Measurements from ENCODE around the gene RRAS. TPM values are rescaled to one million over a fixed set of nuclear protein-coding genes. Genes with fewer than 3 reads are reported as not detected.
A peak's percentile ranks its signal among the peaks of the same experiment; 100 is the strongest.

RRAS gene
- total and polyA plus RNA-seq, 2 of the 4 experiments (the other 2 are of a cell fraction) = 50.2 to 241 TPM

- Histone ChIP-seq H3K27me3 (ENCODE audit: control insufficient read depth, insufficient read depth, low read length) (no peaks in the 10 kb centered on the region), H3K27ac (ENCODE audit: insufficient read depth, low read length) (no peak overlapping the region), H2AFZ (replicated peaks; ENCODE audit: low read length, poor library complexity) (no peak overlapping the region), H2BK5ac (ENCODE audit: low read depth, low read length, poor library complexity, severe bottlenecking) (no peak overlapping the region), H4K20me1 (ENCODE audit: insufficient read depth, low read length) (no peaks in the 10 kb centered on the region; the same call in 1 of the 2 replicates), H2AK5ac (ENCODE audit: low read depth, low read length) (no peak overlapping the region; the same call in 1 of the 2 replicates), H3K9me1 (ENCODE audit: insufficient read depth, low read length) (peaks cover 9% of the 10 kb centered on the region; the same call in 1 of the 2 replicates), H2AK9ac (replicated peaks; ENCODE audit: low read depth, low read length, poor library complexity) (peak overlapping the region; percentile 90), H3K79me1 (ENCODE audit: low read depth in 1 of 2, low read length in 2 of 2) (peaks cover 6 to 57% of the 10 kb centered on the region in 2 experiments; a peak in 3 of 4 replicates), H3K9me3 (ENCODE audit: control insufficient read depth, insufficient read depth, low read length) (no peaks in the 10 kb centered on the region), H4K91ac (ENCODE audit: insufficient read depth, low read depth, low read length) (no peak overlapping the region), H4K8ac (ENCODE audit: low read depth in 2 of 2, low read length in 2 of 2) (no peak overlapping the region), H3K56ac (ENCODE audit: extremely low read depth, insufficient read depth, low read length) (no peak overlapping the region), H3K36me3 (ENCODE audit: control insufficient read depth, insufficient read depth, low read length) (peaks cover 14% of the 10 kb centered on the region), H3K4me2 (ENCODE audit: low read depth, low read length) (no peak overlapping the region), H2BK20ac (ENCODE audit: low read depth, low read length) (no peak overlapping the region), H3K9ac (ENCODE audit: low read depth, low read length) (no peak overlapping the region), H3K23ac (ENCODE audit: low read depth, low read length) (no peak overlapping the region), H3K4me3 (ENCODE audit: insufficient read depth, low read depth, low read length) (no peak overlapping the region), H3K18ac (ENCODE audit: low read depth, low read length) (no peak overlapping the region), H3K4ac (ENCODE audit: low read depth, low read length) (no peak overlapping the region), H4K5ac (ENCODE audit: low read depth, low read length) (no peak overlapping the region), H2BK120ac (ENCODE audit: low read depth, low read length) (no peak overlapping the region), H2BK15ac (ENCODE audit: low read depth, low read length) (no peak overlapping the region), H3K4me1 (ENCODE audit: control insufficient read depth, insufficient read depth, low read length) (peaks cover 5% of the 10 kb centered on the region), H3K14ac (replicated peaks; ENCODE audit: low read depth, low read length) (no peak overlapping the region)
- in situ Hi-C loops (cut with MboI; ENCODE audit: low sequenced_read_pairs) (no loop called here), intact Hi-C loops (cut with micrococcal nuclease) (no loop called here), dilution Hi-C loops (cut with HindIII; ENCODE audit: low sequenced_read_pairs, unreplicated experiment) (no loop called here)
- DNase-seq = no peak
- 83% methylated on average over 12 of the region's 30 CpGs; no CpG with 5 or more reads in 1 of the 2 experiments for WGBS, 2 experiments (ENCODE audit: extremely low coverage in 2 of 2, insufficient read length in 1 of 2)
- no TSS peak for BruUV-seq (replicated peaks)
- POLR2A ChIA-PET (ENCODE audit: unreplicated experiment) = no interaction called here
- CTCF ChIA-PET = interaction anchor here (0.6 kb wide), 1 partner anchor 68 kb away, joined by 3 read pairs; no protein-coding TSS in a partner anchor
- TF ChIP-seq MXI1 (IDR thresholded peaks at IDR 0.05; ENCODE audit: borderline replicate concordance, low read depth, low read length) (no peak), USF2 (IDR thresholded peaks at IDR 0.05; ENCODE audit: low read depth, low read length) (no peak), RAD21 (IDR thresholded peaks at IDR 0.05; ENCODE audit: low read length) (no peak), CEBPB (IDR thresholded peaks at IDR 0.05; ENCODE audit: low read depth, low read length) (no peak)
- ATAC-seq (ENCODE audit: low read depth) = no peak
Measured at GRCh38 chr19:49636233-49636932, 3.6 kb downstream of the RRAS start.

Data from IMR-90 (cell line).